Measurements from ENCODE around the gene GARS1.

GRCh38 chr7:30655096-30655970, 60.7 kb downstream of the GARS1 start:
- TF ChIP-seq POLR2AphosphoS5 (IDR thresholded peaks at IDR 0.05) (no peak), CTCF (IDR thresholded peaks at IDR 0.05 in 8 of 11, conservative IDR thresholded peaks at IDR 0.05 in 3 of 11) (no peak)
